ENCODE measurements around the gene ZNF608. TPM values are rescaled to one million over a fixed set of nuclear protein-coding genes. Genes with fewer than 3 reads are reported as not detected.

The ZNF608 gene
- polyA plus RNA-seq, 1 donor (not counting 4 experiments of a cell fraction or from before 2014, with no cell fraction given), result 1.1 TPM

DNA sequence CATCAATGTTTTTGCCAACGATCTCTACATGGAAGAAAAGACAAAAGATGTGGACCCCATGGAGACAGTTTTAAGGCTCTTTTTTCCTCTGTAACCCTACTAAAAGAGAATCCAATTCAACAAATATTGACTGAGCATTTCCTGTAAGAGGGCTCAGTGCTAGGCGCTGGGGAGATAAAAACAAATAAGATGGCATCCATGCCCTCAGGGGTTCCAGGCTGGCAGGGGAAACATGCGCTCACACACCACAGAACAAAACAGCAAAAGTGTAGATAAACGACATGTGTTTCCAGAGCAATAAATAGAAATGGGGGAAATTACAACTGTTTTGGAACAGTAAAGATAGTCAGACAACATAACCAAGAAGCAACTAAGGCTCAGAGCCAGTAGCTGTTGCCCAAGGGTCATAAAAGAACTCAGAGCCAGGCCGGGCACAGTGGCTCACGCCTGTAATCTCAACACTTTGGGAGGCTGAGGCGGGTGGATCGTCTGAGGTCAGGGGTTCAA, 25.2 kb downstream of the ZNF608 start:
- no peaks in the 10 kb centered on the region for H3K79me2 ChIP-seq (ENCODE audit: control insufficient read depth, insufficient read depth, low read length)
- no peaks in the 10 kb centered on the region for H3K4me1 ChIP-seq (ENCODE audit: control insufficient read depth, extremely low read depth, insufficient read depth, low read length)
- H3K9me1 ChIP-seq (ENCODE audit: control insufficient read depth, extremely low read depth, insufficient read depth, low read length), result no peaks in the 10 kb centered on the region
- no peak overlapping the region for H3K4me2 ChIP-seq (ENCODE audit: control insufficient read depth, extremely low read depth, insufficient read depth, low read depth, low read length)
- H3K27ac ChIP-seq (ENCODE audit: control insufficient read depth, insufficient read depth, low read length), result no peak overlapping the region
- no peaks in the 10 kb centered on the region for H3K9me3 ChIP-seq (ENCODE audit: control insufficient read depth, low read depth, low read length)
- no peak overlapping the region for H3K4me3 ChIP-seq (ENCODE audit: control insufficient read depth in 2 of 3, extremely low read depth in 1 of 3, insufficient read depth in 2 of 3, low read depth in 1 of 3, low read length in 3 of 3)
- no peak for FAIRE-seq
- no peak for DNase-seq (ENCODE audit: low read depth, low spot score)
- TF ChIP-seq, protein P1, sequence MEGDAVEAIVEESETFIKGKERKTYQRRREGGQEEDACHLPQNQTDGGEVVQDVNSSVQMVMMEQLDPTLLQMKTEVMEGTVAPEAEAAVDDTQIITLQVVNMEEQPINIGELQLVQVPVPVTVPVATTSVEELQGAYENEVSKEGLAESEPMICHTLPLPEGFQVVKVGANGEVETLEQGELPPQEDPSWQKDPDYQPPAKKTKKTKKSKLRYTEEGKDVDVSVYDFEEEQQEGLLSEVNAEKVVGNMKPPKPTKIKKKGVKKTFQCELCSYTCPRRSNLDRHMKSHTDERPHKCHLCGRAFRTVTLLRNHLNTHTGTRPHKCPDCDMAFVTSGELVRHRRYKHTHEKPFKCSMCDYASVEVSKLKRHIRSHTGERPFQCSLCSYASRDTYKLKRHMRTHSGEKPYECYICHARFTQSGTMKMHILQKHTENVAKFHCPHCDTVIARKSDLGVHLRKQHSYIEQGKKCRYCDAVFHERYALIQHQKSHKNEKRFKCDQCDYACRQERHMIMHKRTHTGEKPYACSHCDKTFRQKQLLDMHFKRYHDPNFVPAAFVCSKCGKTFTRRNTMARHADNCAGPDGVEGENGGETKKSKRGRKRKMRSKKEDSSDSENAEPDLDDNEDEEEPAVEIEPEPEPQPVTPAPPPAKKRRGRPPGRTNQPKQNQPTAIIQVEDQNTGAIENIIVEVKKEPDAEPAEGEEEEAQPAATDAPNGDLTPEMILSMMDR (optimal IDR thresholded peaks at IDR 0.05 in 1 of 3, IDR thresholded peaks at IDR 0.05 in 1 of 3, conservative IDR thresholded peaks at IDR 0.05 in 1 of 3; ENCODE audit: extremely low read depth in 1 of 3, insufficient read depth in 2 of 3, low read length in 3 of 3), result no peak
- no peak for TF ChIP-seq EZH2 (IDR thresholded peaks at IDR 0.05; ENCODE audit: low read length)
- H3K9ac ChIP-seq (ENCODE audit: control insufficient read depth, extremely low read depth, insufficient read depth, low read length), result no peak overlapping the region
- H2AFZ ChIP-seq (ENCODE audit: control insufficient read depth, low read length), result no peak overlapping the region
- dilution Hi-C loops (cut with MboI; ENCODE audit: extremely low pct_ligation_motif_present, low sequenced_read_pairs), result no loop called here
- H4K20me1 ChIP-seq (ENCODE audit: control insufficient read depth, extremely low read depth, insufficient read depth, low read length), result no peaks in the 10 kb centered on the region
- no peaks in the 10 kb centered on the region for H3K36me3 ChIP-seq (ENCODE audit: control insufficient read depth in 2 of 2, extremely low read depth in 1 of 2, insufficient read depth in 2 of 2, low read length in 2 of 2)
- H3K27me3 ChIP-seq (ENCODE audit: control insufficient read depth, extremely low read depth, insufficient read depth, low read length), result no peaks in the 10 kb centered on the region

DNA sequence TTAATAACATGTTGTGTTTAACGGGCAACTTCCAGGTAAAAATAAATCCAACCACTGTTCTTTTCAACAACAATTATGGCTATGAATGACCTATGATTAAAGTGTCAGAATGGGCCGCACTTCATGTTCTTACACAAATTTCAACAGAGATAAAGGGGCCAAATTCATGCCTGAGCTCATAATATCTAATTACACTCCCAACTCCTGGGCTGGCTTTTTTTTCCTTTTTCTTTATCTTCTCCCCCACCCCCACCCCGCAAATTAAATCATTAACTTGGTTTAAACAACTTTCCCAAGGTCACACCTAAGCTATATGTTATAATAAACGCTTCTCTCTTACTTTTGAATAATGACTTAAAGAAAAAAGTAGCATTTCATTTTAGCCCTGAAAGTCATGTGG, 25.8 kb downstream of the ZNF608 start:
- no peak for DNase-seq (ENCODE audit: low read depth, low spot score)
- no peaks in the 10 kb centered on the region for H3K79me2 ChIP-seq (ENCODE audit: control insufficient read depth, insufficient read depth, low read length)
- H3K27ac ChIP-seq (ENCODE audit: control insufficient read depth, insufficient read depth, low read length), result no peak overlapping the region
- H3K4me2 ChIP-seq (ENCODE audit: control insufficient read depth, extremely low read depth, insufficient read depth, low read depth, low read length), result no peak overlapping the region
- no peak overlapping the region for H2AFZ ChIP-seq (ENCODE audit: control insufficient read depth, low read length)
- H3K4me1 ChIP-seq (ENCODE audit: control insufficient read depth, extremely low read depth, insufficient read depth, low read length), result no peaks in the 10 kb centered on the region
- no peaks in the 10 kb centered on the region for H3K9me3 ChIP-seq (ENCODE audit: control insufficient read depth, low read depth, low read length)
- no peaks in the 10 kb centered on the region for H3K9me1 ChIP-seq (ENCODE audit: control insufficient read depth, extremely low read depth, insufficient read depth, low read length)
- H3K9ac ChIP-seq (ENCODE audit: control insufficient read depth, extremely low read depth, insufficient read depth, low read length), result no peak overlapping the region
- no peaks in the 10 kb centered on the region for H3K27me3 ChIP-seq (ENCODE audit: control insufficient read depth, extremely low read depth, insufficient read depth, low read length)
- dilution Hi-C loops (cut with MboI; ENCODE audit: extremely low pct_ligation_motif_present, low sequenced_read_pairs), result no loop called here
- FAIRE-seq, result no peak
- H3K36me3 ChIP-seq (ENCODE audit: control insufficient read depth in 2 of 2, extremely low read depth in 1 of 2, insufficient read depth in 2 of 2, low read length in 2 of 2), result no peaks in the 10 kb centered on the region
- TF ChIP-seq, protein P1 (optimal IDR thresholded peaks at IDR 0.05 in 1 of 3, IDR thresholded peaks at IDR 0.05 in 1 of 3, conservative IDR thresholded peaks at IDR 0.05 in 1 of 3; ENCODE audit: extremely low read depth in 1 of 3, insufficient read depth in 2 of 3, low read length in 3 of 3), result no peak
- TF ChIP-seq EZH2 (IDR thresholded peaks at IDR 0.05; ENCODE audit: low read length), result no peak
- no peak overlapping the region for H3K4me3 ChIP-seq (ENCODE audit: control insufficient read depth in 2 of 3, extremely low read depth in 1 of 3, insufficient read depth in 2 of 3, low read depth in 1 of 3, low read length in 3 of 3)
- H4K20me1 ChIP-seq (ENCODE audit: control insufficient read depth, extremely low read depth, insufficient read depth, low read length), result no peaks in the 10 kb centered on the region
